B cell (primary cell): ENCODE data around the gene MC2R.

ENCODE experiments used
- EZH2 ChIP-seq: IDR thresholded peaks from 2 replicates; pipeline ENCODE4 v1.6.1; 2012; ENCODE audit warnings: borderline replicate concordance, low read depth, mild to moderate bottlenecking, moderate library complexity, low read length; ENCODE audit not compliant: insufficient read depth, poor library complexity, severe bottlenecking
- TF ChIP-seq, protein P1 (sequence below): fragments of 200-600 bp; IDR thresholded peaks from one replicate; pipeline ENCODE4 v1.8.0; 2022; ENCODE audit warnings: antibody characterized with exemption, mild to moderate bottlenecking

DNA sequence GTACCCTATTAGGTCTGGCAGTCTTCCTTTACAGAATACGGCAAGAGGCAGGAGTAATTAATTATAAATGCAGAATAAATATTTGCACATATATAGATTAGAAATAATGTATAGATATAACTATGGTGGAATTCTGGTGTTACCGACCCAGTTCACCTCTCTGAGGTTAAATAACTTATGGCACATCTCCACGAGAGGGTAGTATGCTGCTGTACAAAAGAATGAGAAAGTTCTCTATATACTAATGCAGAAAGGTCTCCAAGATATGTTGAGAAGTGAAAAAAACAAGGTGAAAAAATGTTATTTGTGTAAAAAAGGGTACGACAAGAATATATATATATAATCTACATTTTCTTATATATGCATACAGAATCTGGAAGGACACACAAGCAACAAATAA lies 40.8 kb downstream of the MC2R start:
- TF ChIP-seq, protein P1, sequence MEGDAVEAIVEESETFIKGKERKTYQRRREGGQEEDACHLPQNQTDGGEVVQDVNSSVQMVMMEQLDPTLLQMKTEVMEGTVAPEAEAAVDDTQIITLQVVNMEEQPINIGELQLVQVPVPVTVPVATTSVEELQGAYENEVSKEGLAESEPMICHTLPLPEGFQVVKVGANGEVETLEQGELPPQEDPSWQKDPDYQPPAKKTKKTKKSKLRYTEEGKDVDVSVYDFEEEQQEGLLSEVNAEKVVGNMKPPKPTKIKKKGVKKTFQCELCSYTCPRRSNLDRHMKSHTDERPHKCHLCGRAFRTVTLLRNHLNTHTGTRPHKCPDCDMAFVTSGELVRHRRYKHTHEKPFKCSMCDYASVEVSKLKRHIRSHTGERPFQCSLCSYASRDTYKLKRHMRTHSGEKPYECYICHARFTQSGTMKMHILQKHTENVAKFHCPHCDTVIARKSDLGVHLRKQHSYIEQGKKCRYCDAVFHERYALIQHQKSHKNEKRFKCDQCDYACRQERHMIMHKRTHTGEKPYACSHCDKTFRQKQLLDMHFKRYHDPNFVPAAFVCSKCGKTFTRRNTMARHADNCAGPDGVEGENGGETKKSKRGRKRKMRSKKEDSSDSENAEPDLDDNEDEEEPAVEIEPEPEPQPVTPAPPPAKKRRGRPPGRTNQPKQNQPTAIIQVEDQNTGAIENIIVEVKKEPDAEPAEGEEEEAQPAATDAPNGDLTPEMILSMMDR: no peak
- no peak for TF ChIP-seq EZH2
